GM06990 (cell line): ENCODE measurements around the gene ASPSCR1.

Experiments used
- DNase-seq: peaks from one replicate; pipeline ENCODE4 v3.0.0-alpha.2; 2011; ENCODE audit not compliant: insufficient read length; ENCODE audit errors: extremely low read depth
- H3K27me3 ChIP-seq: replicated peaks from 2 replicates; pipeline ENCODE4 v1.6.0; 2011; ENCODE audit warnings: low read length; ENCODE audit not compliant: control insufficient read depth, insufficient read depth
- H3K36me3 ChIP-seq: 2 replicates; pipeline ENCODE4 v1.5.1; 2011; ENCODE audit warnings: low read length; ENCODE audit not compliant: control insufficient read depth, insufficient read depth
- H3K4me3 ChIP-seq: replicated peaks from 2 replicates; pipeline ENCODE4 v1.5.1; 2011; ENCODE audit warnings: low read depth, mild to moderate bottlenecking, control low read depth, low read length
- TF ChIP-seq, protein P1 (sequence below): IDR thresholded peaks from 2 replicates; pipeline ENCODE4 v1.5.1; 2011; ENCODE audit warnings: low read length, control low read depth, mild to moderate bottlenecking, inconsistent platforms; ENCODE audit not compliant: insufficient read depth, poor library complexity, severe bottlenecking

ASPSCR1 gene

GRCh38 chr17:81983011-81983638 lies 5.7 kb downstream of the ASPSCR1 start:
- Histone ChIP-seq H3K27me3 (no peaks in the 10 kb centered on the region), H3K36me3 (peaks cover 12% of the 10 kb centered on the region), H3K4me3 (no peak overlapping the region)
- TF ChIP-seq, protein P1, sequence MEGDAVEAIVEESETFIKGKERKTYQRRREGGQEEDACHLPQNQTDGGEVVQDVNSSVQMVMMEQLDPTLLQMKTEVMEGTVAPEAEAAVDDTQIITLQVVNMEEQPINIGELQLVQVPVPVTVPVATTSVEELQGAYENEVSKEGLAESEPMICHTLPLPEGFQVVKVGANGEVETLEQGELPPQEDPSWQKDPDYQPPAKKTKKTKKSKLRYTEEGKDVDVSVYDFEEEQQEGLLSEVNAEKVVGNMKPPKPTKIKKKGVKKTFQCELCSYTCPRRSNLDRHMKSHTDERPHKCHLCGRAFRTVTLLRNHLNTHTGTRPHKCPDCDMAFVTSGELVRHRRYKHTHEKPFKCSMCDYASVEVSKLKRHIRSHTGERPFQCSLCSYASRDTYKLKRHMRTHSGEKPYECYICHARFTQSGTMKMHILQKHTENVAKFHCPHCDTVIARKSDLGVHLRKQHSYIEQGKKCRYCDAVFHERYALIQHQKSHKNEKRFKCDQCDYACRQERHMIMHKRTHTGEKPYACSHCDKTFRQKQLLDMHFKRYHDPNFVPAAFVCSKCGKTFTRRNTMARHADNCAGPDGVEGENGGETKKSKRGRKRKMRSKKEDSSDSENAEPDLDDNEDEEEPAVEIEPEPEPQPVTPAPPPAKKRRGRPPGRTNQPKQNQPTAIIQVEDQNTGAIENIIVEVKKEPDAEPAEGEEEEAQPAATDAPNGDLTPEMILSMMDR, result no peak
- DNase-seq, result peak; percentile 1

GRCh38 chr17:81983639-81984373 lies 6.4 kb downstream of the ASPSCR1 start:
- DNase-seq, result no peak
- Histone ChIP-seq H3K36me3 (peaks cover 12% of the 10 kb centered on the region), H3K4me3 (no peak overlapping the region), H3K27me3 (no peaks in the 10 kb centered on the region)
- TF ChIP-seq, protein P1, result no peak

DNA sequence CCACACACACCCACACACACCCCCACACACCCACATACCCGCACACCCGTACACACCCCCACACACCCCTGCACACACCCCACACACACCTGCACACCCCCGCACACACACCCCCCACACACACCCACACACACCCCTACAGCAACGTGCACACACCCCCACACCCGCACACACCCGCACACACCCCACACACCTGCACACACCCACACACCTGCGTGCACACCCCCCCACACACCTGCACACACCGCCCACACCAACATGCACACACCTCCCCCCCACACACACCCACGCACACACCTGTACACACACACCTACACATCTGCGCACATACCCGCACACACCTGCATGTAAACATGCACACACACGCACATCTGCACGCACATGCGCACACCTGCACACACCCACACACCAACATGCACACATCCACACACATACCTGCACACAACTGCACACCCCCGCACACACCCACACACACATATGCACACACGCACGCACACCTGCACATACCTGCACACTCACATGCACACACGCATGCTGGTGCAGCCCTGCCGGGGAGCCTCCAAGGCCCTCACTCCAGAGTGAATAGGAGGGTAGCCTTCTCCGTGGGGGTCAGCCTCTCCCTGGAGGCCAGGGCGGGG lies 7.5 kb downstream of the ASPSCR1 start:
- DNase-seq, result peak; percentile 8
- no peaks in the 10 kb centered on the region for H3K27me3 ChIP-seq
- peaks cover 12% of the 10 kb centered on the region for H3K36me3 ChIP-seq
- TF ChIP-seq, protein P1, result no peak
- H3K4me3 ChIP-seq, result no peak overlapping the region

DNA sequence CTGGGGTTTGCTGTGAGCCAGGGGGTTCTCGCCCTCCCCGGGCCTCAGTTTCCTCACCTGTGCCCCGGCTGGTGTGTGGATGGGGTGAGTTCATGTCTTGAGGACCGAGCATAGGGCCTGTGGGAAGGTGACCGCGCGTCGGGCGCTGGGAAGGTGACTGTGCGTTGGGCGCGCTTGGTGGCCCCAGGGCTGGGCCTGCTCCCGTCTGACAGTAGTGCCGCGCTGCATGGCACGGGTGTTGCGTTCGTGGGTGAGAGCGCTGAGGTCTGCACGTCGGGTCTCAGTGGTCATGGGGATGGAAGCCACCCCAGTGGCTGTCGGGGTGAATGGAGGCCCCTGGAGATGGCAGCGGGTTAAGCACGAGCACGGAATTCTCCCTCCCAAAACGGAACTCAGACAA lies 9.2 kb downstream of the ASPSCR1 start:
- no peak overlapping the region for H3K4me3 ChIP-seq
- DNase-seq, result peak; percentile 4
- TF ChIP-seq, protein P1, result no peak
- H3K27me3 ChIP-seq, result no peaks in the 10 kb centered on the region
- peaks cover 12% of the 10 kb centered on the region for H3K36me3 ChIP-seq

GRCh38 chr17:81987161-81987770 lies 9.8 kb downstream of the ASPSCR1 start:
- Histone ChIP-seq H3K36me3 (peaks cover 12% of the 10 kb centered on the region), H3K27me3 (no peaks in the 10 kb centered on the region), H3K4me3 (no peak overlapping the region)
- TF ChIP-seq, protein P1, result no peak
- DNase-seq, result peak; percentile 4
